Upper lobe of right lung (tissue), 1 donor: ENCODE results near the gene RPL21. TPM values are rescaled to one million over a fixed set of nuclear protein-coding genes. Genes with fewer than 3 reads are reported as not detected.

Source experiments
- ATAC-seq: fragments of 200-7000 bp; cut with Tn5 transposase; one replicate; pipeline ENCODE4 v1.9.1; 2020; ENCODE audit warnings: mild to moderate bottlenecking, moderate library complexity
- DNase-seq: peaks from one replicate; pipeline ENCODE4 v3.0.0-alpha.2; 2020
- H3K27ac ChIP-seq: fragments of 200-600 bp; one replicate; pipeline ENCODE4 v1.8.0; 2022
- H3K27me3 ChIP-seq: fragments of 200-600 bp; one replicate; pipeline ENCODE4 v1.8.0; 2022; ENCODE audit warnings: mild to moderate bottlenecking
- H3K36me3 ChIP-seq: fragments of 200-600 bp; one replicate; pipeline ENCODE4 v1.8.0; 2022
- H3K4me1 ChIP-seq: fragments of 200-600 bp; one replicate; pipeline ENCODE4 v1.8.0; 2022
- H3K4me3 ChIP-seq: fragments of 200-600 bp; one replicate; pipeline ENCODE4 v1.8.0; 2022; ENCODE audit warnings: mild to moderate bottlenecking
- H3K9me3 ChIP-seq: fragments of 200-600 bp; one replicate; pipeline ENCODE4 v1.8.0; 2022
- intact Hi-C: fragments of 100-400 bp; cut with DNase I; formaldehyde crosslinking; loops from one replicate; pipeline ENCODE4 v1.11.0; 2022
- total RNA-seq: library from RNA; stranded (reverse); fragmentation: NEBNext Ultra II Directional; extraction: Animal tissue kit (Norgen Biotek cat#: 25700); gene quantifications from one replicate; pipeline ENCODE4 v1.2.1, GENCODE V29; 2021
- TF ChIP-seq, protein P1 (sequence below): fragments of 200-600 bp; IDR thresholded peaks from one replicate; pipeline ENCODE4 v1.8.0; 2022; ENCODE audit warnings: antibody characterized with exemption
- donor health status: DM: no; HTN: yes; CAD: no; lungs with severe emphysema.

The RPL21 gene
- total RNA-seq, 1 donor from 2014 or later, result 806 TPM

DNA sequence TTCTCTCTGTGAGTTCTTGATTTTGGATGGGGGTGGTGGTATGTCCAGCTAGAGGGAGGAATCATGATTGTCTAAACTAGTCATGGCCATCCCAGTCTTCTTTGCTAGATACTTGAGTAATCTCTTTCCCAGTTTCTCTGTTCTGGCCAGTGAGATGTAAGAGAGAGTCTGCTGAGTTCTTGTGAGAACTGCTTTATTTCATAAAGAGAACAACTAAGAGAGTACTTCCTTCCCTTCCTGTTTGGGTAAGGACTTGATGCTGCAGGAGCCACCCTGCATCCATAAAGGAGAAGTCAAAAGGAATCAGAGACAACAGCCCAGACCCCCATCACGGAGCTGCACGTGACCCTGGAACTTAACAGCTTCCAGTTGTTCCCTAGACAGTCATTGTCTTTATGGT, 16.2 kb downstream of the RPL21 start:
- Histone ChIP-seq H3K9me3 (no peaks in the 10 kb centered on the region), H3K27ac (peak overlapping the region; percentile 55), H3K4me1 (peaks cover 27% of the 10 kb centered on the region), H3K36me3 (no peaks in the 10 kb centered on the region), H3K4me3 (no peak overlapping the region), H3K27me3 (no peaks in the 10 kb centered on the region)
- ATAC-seq (no peak), DNase-seq (no peak)
- TF ChIP-seq, protein P1, sequence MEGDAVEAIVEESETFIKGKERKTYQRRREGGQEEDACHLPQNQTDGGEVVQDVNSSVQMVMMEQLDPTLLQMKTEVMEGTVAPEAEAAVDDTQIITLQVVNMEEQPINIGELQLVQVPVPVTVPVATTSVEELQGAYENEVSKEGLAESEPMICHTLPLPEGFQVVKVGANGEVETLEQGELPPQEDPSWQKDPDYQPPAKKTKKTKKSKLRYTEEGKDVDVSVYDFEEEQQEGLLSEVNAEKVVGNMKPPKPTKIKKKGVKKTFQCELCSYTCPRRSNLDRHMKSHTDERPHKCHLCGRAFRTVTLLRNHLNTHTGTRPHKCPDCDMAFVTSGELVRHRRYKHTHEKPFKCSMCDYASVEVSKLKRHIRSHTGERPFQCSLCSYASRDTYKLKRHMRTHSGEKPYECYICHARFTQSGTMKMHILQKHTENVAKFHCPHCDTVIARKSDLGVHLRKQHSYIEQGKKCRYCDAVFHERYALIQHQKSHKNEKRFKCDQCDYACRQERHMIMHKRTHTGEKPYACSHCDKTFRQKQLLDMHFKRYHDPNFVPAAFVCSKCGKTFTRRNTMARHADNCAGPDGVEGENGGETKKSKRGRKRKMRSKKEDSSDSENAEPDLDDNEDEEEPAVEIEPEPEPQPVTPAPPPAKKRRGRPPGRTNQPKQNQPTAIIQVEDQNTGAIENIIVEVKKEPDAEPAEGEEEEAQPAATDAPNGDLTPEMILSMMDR, result no peak
- intact Hi-C loops, result no loop called here

DNA sequence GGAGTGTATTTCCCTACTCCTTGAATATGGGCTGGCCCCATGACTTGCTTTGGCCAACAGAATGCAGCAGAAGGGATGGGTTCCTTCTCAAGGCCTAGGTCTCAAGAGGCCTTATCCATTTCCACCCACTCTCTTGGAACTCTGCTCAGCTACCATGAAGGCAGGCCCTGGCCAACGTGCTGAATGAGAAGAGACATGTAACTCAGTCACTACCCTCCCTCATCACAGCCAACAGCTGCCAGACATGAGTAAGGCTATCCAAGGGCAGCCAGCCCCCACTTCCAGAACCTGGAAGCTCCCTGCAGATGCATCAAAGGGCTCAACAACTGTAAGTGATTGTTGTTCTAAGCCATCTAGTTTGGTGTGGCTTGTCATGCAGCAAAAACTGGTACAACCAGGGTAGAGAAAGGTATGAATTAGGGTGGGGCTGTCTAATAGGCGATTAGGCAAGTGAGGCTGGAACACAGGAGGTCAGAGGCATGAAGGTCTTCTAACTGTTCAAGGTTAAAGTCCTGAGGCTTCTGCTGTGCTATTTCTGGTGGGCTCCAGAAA, 17.8 kb downstream of the RPL21 start:
- intact Hi-C loops, result no loop called here
- DNase-seq, result no peak
- no peak overlapping the region for H3K27ac ChIP-seq
- H3K9me3 ChIP-seq, result no peaks in the 10 kb centered on the region
- H3K36me3 ChIP-seq, result peaks cover 6% of the 10 kb centered on the region
- no peaks in the 10 kb centered on the region for H3K27me3 ChIP-seq
- TF ChIP-seq, protein P1, result no peak
- H3K4me1 ChIP-seq, result peaks cover 30% of the 10 kb centered on the region
- no peak for ATAC-seq
- H3K4me3 ChIP-seq, result no peak overlapping the region

DNA sequence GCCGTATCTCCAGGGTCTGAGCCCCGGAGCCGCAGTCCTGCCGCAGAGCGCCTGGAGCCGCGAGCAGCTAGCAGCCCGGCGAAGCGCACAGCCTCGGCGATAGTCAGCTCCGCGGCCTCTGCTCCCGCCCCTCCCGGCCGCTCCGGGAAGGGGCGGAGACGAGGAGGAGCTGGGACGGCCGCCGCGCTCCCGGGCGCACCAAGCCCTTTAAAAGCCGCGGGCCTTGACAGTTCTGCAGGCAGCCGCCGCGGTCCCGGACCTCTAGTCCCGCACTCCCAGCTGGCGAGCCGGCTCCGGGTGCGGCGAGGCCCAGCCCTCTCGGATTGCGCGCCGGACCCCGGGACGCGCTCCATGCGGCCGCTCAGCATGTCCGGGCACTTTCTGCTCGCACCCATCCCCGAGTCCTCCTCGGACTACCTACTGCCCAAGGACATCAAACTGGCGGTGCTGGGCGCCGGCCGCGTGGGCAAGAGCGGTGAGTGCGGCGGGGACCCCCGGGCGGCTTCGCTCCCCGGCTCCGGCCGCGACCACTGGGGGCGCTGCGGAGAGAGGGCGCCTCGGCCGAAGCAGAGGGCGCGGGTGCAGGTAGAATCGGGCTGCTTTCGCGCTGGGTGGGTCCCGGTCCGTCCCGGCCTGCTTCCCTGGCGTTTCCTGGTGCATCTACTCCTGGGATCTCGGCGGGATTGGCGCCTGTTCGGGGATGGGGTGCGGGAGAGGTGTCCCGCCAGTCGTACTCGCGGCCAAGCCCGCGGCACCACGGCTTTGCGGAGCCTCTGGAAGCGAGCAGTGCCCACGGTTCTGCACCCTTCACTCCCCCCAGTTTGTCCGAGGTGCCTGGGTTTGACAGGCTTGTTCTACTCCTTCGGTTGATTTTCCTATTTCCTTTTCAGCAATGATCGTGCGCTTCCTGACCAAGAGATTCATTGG, 19.5 kb downstream of the RPL21 start, which contains the start of gene RASL11A:
Gene RASL11A, plus strand, starts transcription at position 237 of the 927 bp plus-strand sequence. Its CDS starts 115 bp downstream, at position 352.
- TF ChIP-seq, protein P1, result peak; percentile 93
- Histone ChIP-seq H3K27ac (peak within 1 kb of the TSS; percentile 86), H3K36me3 (peaks cover 6% of the 10 kb centered on the region), H3K4me3 (peak within 1 kb of the TSS; percentile 94), H3K9me3 (no peaks in the 10 kb centered on the region), H3K27me3 (no peaks in the 10 kb centered on the region), H3K4me1 (peaks cover 31% of the 10 kb centered on the region)
- peak; percentile 95 for ATAC-seq
- intact Hi-C loops, result no loop called here
- peak; percentile 94 for DNase-seq

DNA sequence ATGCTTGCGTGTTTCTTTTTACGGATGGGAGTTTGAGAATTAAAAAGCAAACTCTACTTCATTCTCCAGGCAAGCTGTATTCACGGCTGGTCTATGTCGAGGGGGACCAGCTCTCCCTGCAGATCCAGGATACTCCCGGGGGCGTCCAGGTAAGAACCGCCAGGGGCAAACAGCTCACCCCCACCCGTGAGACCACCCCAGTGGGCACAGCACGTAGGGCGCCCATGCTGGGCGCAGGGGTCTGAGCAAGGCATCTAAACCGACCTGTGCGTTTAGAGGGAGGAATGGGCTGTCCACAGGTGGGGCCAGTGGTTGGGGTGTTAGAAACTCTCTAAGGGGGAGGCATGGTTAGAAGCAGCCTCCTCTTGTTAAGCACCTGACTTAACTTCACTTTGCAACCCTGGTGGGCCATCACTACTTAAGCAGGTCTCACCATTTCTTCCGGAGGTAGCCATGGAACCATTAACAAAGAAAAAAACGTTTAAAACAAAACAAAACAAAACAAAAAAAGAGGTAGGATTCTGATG, 20.3 kb downstream of the RPL21 start:
- intact Hi-C loops, result no loop called here
- DNase-seq, result no peak

DNA sequence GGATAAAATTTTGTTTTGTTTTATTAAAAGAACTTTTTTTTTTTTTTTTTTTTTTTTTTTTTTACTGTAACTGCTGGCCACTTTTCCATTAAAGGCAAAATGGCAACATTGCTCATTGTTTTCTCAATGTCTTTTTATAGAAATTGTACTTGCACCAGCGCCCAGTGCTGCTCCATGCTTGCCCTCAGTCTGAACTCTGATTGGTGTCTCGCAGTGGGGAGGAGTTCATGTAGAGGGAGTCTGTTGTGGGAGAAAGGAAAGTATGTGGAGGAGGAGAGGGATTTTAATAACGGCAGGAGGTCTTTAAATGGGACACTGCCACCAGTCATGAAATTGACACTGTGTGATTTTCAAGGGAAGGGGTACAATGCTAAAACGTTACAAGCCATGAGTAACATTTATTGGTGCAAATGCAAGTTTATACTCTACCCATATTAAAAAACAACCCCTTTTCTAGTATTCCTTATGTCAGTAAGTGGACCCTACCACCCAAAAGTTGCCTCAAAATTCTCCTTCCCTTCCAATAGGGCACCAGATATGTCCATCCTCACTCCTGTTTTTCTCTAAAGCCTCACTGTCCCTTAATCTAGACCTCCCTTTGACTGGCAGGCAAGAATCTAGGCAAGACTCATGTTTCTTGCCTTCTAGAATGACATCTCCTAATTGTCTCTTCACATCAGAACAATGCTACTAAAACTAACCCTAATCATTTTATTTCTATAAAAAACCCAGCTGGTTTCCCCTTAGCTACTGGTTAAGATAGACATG, 22.5 kb downstream of the RPL21 start:
- TF ChIP-seq, protein P1, result no peak
- Histone ChIP-seq H3K27me3 (no peaks in the 10 kb centered on the region), H3K27ac (no peak overlapping the region), H3K36me3 (peaks cover 6% of the 10 kb centered on the region), H3K4me1 (peaks cover 20% of the 10 kb centered on the region), H3K9me3 (no peaks in the 10 kb centered on the region), H3K4me3 (peak overlapping the region; percentile 94)
- no peak for ATAC-seq
- no peak for DNase-seq
- intact Hi-C loops, result no loop called here

More for the DNA sequence above, 20.3 kb downstream of the RPL21 start:
- TF ChIP-seq, protein P1, result no peak
- H3K27ac ChIP-seq, result peak overlapping the region; percentile 86
- H3K36me3 ChIP-seq, result peaks cover 6% of the 10 kb centered on the region
- ATAC-seq, result no peak
- H3K9me3 ChIP-seq, result no peaks in the 10 kb centered on the region
- H3K27me3 ChIP-seq, result no peaks in the 10 kb centered on the region
- peaks cover 27% of the 10 kb centered on the region for H3K4me1 ChIP-seq
- H3K4me3 ChIP-seq, result peak overlapping the region; percentile 94
